ENCODE data around the gene AP2M1. TPM values are rescaled to one million over a fixed set of nuclear protein-coding genes. Genes with fewer than 3 reads are reported as not detected.

Gene AP2M1
- total RNA-seq, 1 donor from 2014 or later, result 398 TPM

DNA sequence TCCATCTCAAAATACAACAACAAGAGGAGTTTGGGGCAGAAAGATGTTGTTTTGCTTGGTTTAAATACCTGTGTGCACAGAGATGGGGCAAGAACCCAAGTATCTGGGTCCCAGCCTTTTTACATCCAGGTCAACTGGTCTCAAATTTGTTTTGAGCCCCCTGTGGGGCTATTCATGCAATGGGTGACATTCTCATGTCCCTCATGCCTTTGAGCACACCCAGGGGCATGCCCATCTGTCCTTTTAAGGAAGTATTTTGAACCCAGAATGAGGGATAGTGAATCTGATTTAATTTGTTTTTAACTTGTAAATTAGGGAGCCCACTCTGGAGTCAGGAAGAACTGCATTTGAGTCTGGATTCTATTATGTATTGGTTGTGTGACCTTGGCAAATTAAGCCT is 26.2 kb downstream of the AP2M1 start:
- Mint-ChIP-seq H3K27ac (ENCODE audit: unreplicated experiment) (no peak overlapping the region), H3K36me3 (ENCODE audit: unreplicated experiment) (peaks cover 2% of the 10 kb centered on the region), H3K4me1 (ENCODE audit: unreplicated experiment) (no peaks in the 10 kb centered on the region)

DNA sequence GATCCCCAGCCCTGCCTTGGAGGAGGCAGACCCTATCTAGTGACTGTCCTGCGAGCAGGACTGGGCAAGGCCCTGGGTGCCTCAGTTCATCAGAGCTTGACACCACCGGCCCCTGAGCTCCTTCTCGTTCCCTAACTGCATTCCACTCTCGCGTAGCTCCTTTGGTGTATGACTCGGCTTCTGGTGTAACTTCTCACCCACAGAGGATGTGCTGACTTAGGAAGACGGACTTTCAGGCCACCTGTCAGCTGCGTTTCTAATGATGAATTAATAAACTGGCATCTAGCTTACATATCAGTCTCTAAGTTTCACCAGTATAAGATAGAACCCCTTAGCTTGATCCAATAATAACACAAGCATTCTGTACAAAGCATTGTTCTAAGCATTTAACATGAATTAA is 28.9 kb downstream of the AP2M1 start:
- Mint-ChIP-seq H3K4me1 (ENCODE audit: unreplicated experiment) (no peaks in the 10 kb centered on the region), H3K4me3 (ENCODE audit: unreplicated experiment) (no peak overlapping the region), H3K9me3 (ENCODE audit: unreplicated experiment) (no peaks in the 10 kb centered on the region), H3K27ac (ENCODE audit: unreplicated experiment) (no peak overlapping the region), H3K36me3 (ENCODE audit: unreplicated experiment) (no peaks in the 10 kb centered on the region), H3K27me3 (ENCODE audit: unreplicated experiment) (peaks cover 22% of the 10 kb centered on the region)
- no peak for DNase-seq (ENCODE audit: extremely low spot score, unreplicated experiment)
- TF ChIP-seq, protein P1, sequence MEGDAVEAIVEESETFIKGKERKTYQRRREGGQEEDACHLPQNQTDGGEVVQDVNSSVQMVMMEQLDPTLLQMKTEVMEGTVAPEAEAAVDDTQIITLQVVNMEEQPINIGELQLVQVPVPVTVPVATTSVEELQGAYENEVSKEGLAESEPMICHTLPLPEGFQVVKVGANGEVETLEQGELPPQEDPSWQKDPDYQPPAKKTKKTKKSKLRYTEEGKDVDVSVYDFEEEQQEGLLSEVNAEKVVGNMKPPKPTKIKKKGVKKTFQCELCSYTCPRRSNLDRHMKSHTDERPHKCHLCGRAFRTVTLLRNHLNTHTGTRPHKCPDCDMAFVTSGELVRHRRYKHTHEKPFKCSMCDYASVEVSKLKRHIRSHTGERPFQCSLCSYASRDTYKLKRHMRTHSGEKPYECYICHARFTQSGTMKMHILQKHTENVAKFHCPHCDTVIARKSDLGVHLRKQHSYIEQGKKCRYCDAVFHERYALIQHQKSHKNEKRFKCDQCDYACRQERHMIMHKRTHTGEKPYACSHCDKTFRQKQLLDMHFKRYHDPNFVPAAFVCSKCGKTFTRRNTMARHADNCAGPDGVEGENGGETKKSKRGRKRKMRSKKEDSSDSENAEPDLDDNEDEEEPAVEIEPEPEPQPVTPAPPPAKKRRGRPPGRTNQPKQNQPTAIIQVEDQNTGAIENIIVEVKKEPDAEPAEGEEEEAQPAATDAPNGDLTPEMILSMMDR (IDR thresholded peaks at IDR 0.05), result no peak

More for the DNA sequence above, 26.2 kb downstream of the AP2M1 start:
- Mint-ChIP-seq H3K27me3 (ENCODE audit: unreplicated experiment) (peaks cover 6% of the 10 kb centered on the region), H3K9me3 (ENCODE audit: unreplicated experiment) (no peaks in the 10 kb centered on the region), H3K4me3 (ENCODE audit: unreplicated experiment) (no peak overlapping the region)
- TF ChIP-seq, protein P1 (IDR thresholded peaks at IDR 0.05), result no peak
- DNase-seq (ENCODE audit: extremely low spot score, unreplicated experiment), result no peak

DNA sequence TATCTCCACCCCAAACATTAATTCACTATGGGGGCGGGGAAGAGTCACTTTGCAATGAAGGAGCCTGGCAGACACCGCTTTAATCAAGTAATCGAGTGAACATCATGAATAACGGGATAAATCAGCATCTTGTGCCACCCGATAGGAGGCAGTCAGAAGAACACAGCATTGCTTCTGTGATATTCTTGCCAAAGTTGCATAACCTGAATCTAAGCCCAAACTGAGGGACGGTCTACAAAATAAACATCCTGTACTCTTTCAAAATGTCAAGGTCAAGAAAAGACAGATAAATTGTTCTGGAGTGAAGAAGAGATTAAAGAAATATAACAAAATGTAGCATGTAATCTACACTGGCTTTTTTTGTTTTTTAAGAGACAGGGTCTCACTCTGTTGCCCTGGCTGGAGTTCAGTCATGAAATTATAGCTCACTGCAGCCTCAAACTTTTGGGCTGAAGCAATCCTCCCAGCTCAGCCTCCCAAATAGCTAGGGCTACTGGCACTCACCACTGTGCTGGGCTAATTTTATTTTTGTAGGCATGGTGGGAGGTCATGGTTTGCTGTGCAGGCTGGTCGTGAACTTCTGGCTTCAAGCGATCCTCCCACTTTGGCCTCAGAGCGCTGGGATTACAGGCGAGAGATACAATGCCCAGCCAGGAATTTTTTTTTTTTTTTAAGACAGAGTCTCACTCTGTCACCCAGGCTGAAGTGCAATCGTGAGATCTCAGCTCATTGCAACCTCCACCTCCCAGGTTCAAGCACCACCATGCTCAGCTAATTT is 34.7 kb downstream of the AP2M1 start:
- no peaks in the 10 kb centered on the region for H3K36me3 Mint-ChIP-seq (ENCODE audit: unreplicated experiment)
- TF ChIP-seq, protein P1 (IDR thresholded peaks at IDR 0.05), result no peak
- H3K27ac Mint-ChIP-seq (ENCODE audit: unreplicated experiment), result no peak overlapping the region
- no peak overlapping the region for H3K4me3 Mint-ChIP-seq (ENCODE audit: unreplicated experiment)
- H3K9me3 Mint-ChIP-seq (ENCODE audit: unreplicated experiment), result no peaks in the 10 kb centered on the region
- H3K4me1 Mint-ChIP-seq (ENCODE audit: unreplicated experiment), result no peaks in the 10 kb centered on the region
- H3K27me3 Mint-ChIP-seq (ENCODE audit: unreplicated experiment), result peaks cover 45% of the 10 kb centered on the region
- no peak for DNase-seq (ENCODE audit: extremely low spot score, unreplicated experiment)

DNA sequence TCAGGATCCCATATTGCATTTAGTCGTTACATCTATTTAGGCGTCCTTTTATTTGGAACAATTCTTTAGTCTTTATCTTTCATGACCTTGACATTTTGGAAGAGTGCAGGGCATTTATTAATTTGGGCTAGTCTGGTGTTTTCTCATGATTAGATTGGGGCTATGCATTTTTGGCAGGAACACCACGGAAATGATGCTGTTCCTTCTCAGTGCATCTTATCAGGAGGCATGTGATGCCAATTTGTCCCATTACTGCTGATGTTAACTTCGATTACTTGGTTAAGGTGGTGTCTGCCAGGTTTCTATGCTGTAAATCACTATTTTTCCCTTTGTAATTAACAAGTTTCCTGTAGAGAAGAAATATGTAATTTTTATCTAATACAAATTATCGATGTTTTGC is 36.6 kb downstream of the AP2M1 start:
- H3K36me3 Mint-ChIP-seq (ENCODE audit: unreplicated experiment), result no peaks in the 10 kb centered on the region
- no peak overlapping the region for H3K27ac Mint-ChIP-seq (ENCODE audit: unreplicated experiment)
- H3K9me3 Mint-ChIP-seq (ENCODE audit: unreplicated experiment), result no peaks in the 10 kb centered on the region
- H3K27me3 Mint-ChIP-seq (ENCODE audit: unreplicated experiment), result peaks cover 48% of the 10 kb centered on the region
- H3K4me3 Mint-ChIP-seq (ENCODE audit: unreplicated experiment), result no peak overlapping the region
- H3K4me1 Mint-ChIP-seq (ENCODE audit: unreplicated experiment), result no peaks in the 10 kb centered on the region
- TF ChIP-seq, protein P1 (IDR thresholded peaks at IDR 0.05), result no peak
- no peak for DNase-seq (ENCODE audit: extremely low spot score, unreplicated experiment)

DNA sequence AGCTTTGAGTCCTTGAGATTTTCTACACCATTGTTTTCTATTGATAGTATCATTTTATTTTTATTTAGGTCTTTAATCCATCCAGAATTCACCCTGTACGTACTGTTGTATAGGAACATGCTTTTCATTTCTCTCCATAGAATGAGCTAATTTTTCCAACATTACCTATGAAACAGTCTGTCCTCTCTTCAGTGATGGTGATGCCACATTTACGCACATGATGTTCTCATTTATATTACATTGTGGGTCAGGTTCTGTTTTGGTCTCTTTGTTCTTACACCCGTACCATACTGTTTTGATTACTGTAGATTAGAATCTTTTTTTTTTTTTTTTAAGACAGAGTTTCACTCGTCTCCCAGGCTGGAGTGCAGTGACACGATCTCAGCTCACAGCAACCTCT is 37.1 kb downstream of the AP2M1 start:
- TF ChIP-seq, protein P1 (IDR thresholded peaks at IDR 0.05), result no peak
- Mint-ChIP-seq H3K9me3 (ENCODE audit: unreplicated experiment) (no peaks in the 10 kb centered on the region), H3K4me1 (ENCODE audit: unreplicated experiment) (no peaks in the 10 kb centered on the region), H3K27ac (ENCODE audit: unreplicated experiment) (no peak overlapping the region), H3K27me3 (ENCODE audit: unreplicated experiment) (peaks cover 44% of the 10 kb centered on the region), H3K36me3 (ENCODE audit: unreplicated experiment) (no peaks in the 10 kb centered on the region), H3K4me3 (ENCODE audit: unreplicated experiment) (no peak overlapping the region)
- no peak for DNase-seq (ENCODE audit: extremely low spot score, unreplicated experiment)

Data from osteocyte (in vitro differentiated cells).